Hepatic stellate cell (primary cell): ENCODE measurements around the gene TSSK6.
A peak's percentile ranks its signal among the peaks of the same experiment; 100 is the strongest.

ENCODE experiments used
- DNase-seq: peaks from one replicate; pipeline ENCODE4 v3.0.0; 2011; ENCODE audit warnings: low spot score

Gene TSSK6

GRCh38 chr19:19504754-19505668 lies 10.3 kb downstream of the TSSK6 start:
- no peak for DNase-seq

GRCh38 chr19:19502808-19503602 lies 12.3 kb downstream of the TSSK6 start:
- DNase-seq: no peak

GRCh38 chr19:19502281-19502680 lies 13.1 kb downstream of the TSSK6 start:
- no peak for DNase-seq

GRCh38 chr19:19501798-19502197 lies 13.6 kb downstream of the TSSK6 start:
- no peak for DNase-seq

- no peak for DNase-seq
Measured at GRCh38 chr19:19500975-19501644, 14.2 kb downstream of the TSSK6 start.

GRCh38 chr19:19499272-19499995 lies 15.9 kb downstream of the TSSK6 start:
- DNase-seq: no peak

GRCh38 chr19:19498255-19498991 lies 16.9 kb downstream of the TSSK6 start:
- DNase-seq: no peak

- DNase-seq: no peak
Measured at GRCh38 chr19:19495614-19496603, 19.4 kb downstream of the TSSK6 start.

GRCh38 chr19:19493841-19494546 lies 21.4 kb downstream of the TSSK6 start:
- DNase-seq: no peak

- no peak for DNase-seq
Measured at GRCh38 chr19:19492026-19492610, 23.2 kb downstream of the TSSK6 start.

GRCh38 chr19:19491321-19492025 lies 23.9 kb downstream of the TSSK6 start:
- no peak for DNase-seq

GRCh38 chr19:19490214-19490968 lies 25.0 kb downstream of the TSSK6 start:
- peak; percentile 89 for DNase-seq

GRCh38 chr19:19489804-19490204 lies 25.5 kb downstream of the TSSK6 start:
- DNase-seq: no peak

- DNase-seq: peak; percentile 96
Measured at GRCh38 chr19:19488875-19489690, 26.3 kb downstream of the TSSK6 start.

GRCh38 chr19:19487950-19488874 lies 27.1 kb downstream of the TSSK6 start:
- no peak for DNase-seq
